ENCODE measurements around the gene COLGALT1. TPM values are rescaled to one million over a fixed set of nuclear protein-coding genes. Genes with fewer than 3 reads are reported as not detected.

The COLGALT1 gene
- total RNA-seq, 4 donors from 2014 or later, result 74.5 to 141 (median 88.2) TPM

DNA sequence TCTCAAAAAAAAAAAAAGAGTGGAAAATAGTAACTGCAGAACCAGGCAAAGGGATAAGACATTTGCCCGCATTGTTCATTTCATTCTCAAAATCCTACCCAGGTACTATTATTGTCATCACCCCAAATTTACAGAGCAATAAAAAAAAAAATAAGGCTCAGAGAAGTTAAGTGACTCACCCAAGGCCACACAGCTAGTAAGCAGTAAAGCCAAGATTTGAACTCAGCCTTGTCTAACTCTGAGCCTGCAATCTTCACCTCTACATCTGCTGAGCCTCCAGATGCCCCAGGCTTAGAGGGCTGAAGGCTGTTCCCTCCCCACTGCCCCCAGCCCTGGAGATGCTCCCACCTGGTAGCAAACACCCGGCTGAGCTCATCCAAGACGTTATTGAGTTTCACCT lies 71.7 kb downstream of the COLGALT1 start:
- Histone ChIP-seq H3K27me3 (no peaks in the 10 kb centered on the region), H3K9me3 (peaks cover 0 to 2% (median 0%) of the 10 kb centered on the region in 4 donors), H3K4me3 (no peak overlapping the region), H3K27ac (no peak overlapping the region), H3K4me1 (no peaks in the 10 kb centered on the region), H3K36me3 (no peaks in the 10 kb centered on the region)
- WGBS, 2 donors, result 81 to 90% methylated on average over 3 of the region's 3 CpGs
- no peak for DNase-seq (ENCODE audit: low spot score in 2 of 2)
- TF ChIP-seq, protein P1, sequence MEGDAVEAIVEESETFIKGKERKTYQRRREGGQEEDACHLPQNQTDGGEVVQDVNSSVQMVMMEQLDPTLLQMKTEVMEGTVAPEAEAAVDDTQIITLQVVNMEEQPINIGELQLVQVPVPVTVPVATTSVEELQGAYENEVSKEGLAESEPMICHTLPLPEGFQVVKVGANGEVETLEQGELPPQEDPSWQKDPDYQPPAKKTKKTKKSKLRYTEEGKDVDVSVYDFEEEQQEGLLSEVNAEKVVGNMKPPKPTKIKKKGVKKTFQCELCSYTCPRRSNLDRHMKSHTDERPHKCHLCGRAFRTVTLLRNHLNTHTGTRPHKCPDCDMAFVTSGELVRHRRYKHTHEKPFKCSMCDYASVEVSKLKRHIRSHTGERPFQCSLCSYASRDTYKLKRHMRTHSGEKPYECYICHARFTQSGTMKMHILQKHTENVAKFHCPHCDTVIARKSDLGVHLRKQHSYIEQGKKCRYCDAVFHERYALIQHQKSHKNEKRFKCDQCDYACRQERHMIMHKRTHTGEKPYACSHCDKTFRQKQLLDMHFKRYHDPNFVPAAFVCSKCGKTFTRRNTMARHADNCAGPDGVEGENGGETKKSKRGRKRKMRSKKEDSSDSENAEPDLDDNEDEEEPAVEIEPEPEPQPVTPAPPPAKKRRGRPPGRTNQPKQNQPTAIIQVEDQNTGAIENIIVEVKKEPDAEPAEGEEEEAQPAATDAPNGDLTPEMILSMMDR (IDR thresholded peaks at IDR 0.05), result no peak
- TF ChIP-seq POLR2A (IDR thresholded peaks at IDR 0.05) (no peak), EP300 (IDR thresholded peaks at IDR 0.05) (no peak)

DNA sequence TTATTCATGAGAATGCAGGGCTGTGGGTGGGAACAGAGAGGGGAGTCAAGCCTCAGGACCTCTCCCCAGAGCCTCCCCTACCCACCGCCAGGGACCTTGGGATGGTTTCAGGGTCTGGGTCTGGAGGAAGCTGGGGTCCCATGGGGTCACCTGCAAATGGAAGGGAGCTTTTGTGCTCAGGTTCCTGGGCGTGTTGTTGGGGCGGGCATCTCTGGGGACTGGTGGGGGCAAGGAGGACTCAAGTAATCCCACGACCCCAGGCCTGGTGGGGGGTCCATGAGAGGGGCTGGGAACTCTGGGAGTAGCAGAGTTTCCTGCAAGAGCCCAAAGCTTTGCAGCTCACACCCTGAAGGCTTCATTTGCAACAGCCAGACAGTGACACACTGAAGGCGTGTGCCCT lies 72.5 kb downstream of the COLGALT1 start:
- Histone ChIP-seq H3K27ac (no peak overlapping the region), H3K4me3 (no peak overlapping the region), H3K9me3 (no peaks in the 10 kb centered on the region), H3K27me3 (no peaks in the 10 kb centered on the region), H3K36me3 (no peaks in the 10 kb centered on the region), H3K4me1 (no peaks in the 10 kb centered on the region)
- DNase-seq (ENCODE audit: low spot score in 2 of 2), result no peak
- 61 to 75% methylated on average over 5 of the region's 5 CpGs for WGBS, 2 donors
- TF ChIP-seq POLR2A (IDR thresholded peaks at IDR 0.05) (no peak), EP300 (IDR thresholded peaks at IDR 0.05) (no peak)
- TF ChIP-seq, protein P1 (IDR thresholded peaks at IDR 0.05), result no peak

DNA sequence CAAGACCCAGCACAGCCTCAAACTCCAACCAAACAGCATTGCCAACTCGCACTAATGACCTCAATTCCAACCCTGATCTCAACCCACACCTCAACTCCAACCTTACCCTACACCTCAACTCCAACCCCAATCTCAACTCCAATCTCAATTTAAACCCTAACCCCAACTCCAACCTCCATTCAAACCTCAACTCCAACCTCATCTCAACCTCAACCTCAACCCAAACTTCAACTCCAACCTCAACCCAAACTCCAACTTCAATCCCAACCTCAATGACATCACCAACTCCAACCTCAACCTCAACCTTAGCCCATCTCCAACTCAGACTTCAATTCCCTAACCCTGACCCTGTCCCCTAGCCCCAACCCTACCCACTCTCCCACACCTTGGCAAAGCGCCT lies 74.3 kb downstream of the COLGALT1 start:
- H3K27ac ChIP-seq, result no peak overlapping the region
- DNase-seq (ENCODE audit: low spot score in 2 of 2), result no peak
- TF ChIP-seq EP300 (IDR thresholded peaks at IDR 0.05), result no peak
- TF ChIP-seq, protein P1 (IDR thresholded peaks at IDR 0.05), result no peak
- no peak for TF ChIP-seq POLR2A (IDR thresholded peaks at IDR 0.05)
- H3K9me3 ChIP-seq, result no peaks in the 10 kb centered on the region
- no peak overlapping the region for H3K4me3 ChIP-seq
- H3K27me3 ChIP-seq, result no peaks in the 10 kb centered on the region
- H3K36me3 ChIP-seq, result no peaks in the 10 kb centered on the region
- 88 to 89% methylated on average over 2 of the region's 2 CpGs for WGBS, 2 donors
- no peaks in the 10 kb centered on the region for H3K4me1 ChIP-seq

DNA sequence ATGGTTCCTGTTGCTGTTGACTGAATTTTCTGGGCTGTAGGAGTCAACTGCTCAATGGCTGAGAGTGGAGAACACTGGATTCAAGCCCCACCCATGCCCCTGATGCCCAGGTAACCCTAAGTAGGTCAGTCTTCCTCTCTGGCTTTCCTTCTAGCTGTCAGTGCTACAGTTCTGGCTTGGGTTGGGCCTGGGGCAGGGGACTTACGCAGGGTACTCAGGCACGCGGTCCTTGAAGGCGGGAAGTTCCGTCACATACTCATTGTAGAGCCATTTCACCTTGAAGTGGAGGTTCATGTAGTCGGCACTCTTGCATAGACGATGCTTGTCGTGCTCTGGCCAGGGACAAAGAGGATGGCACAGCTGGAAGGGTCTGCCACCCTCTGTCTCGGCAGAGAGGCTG lies 77.1 kb downstream of the COLGALT1 start:
- Histone ChIP-seq H3K27me3 (no peaks in the 10 kb centered on the region), H3K4me3 (no peak overlapping the region), H3K4me1 (no peaks in the 10 kb centered on the region), H3K27ac (no peak overlapping the region), H3K9me3 (no peaks in the 10 kb centered on the region), H3K36me3 (no peaks in the 10 kb centered on the region)
- TF ChIP-seq POLR2A (IDR thresholded peaks at IDR 0.05) (no peak), EP300 (IDR thresholded peaks at IDR 0.05) (no peak)
- TF ChIP-seq, protein P1 (IDR thresholded peaks at IDR 0.05), result no peak
- no peak for DNase-seq (ENCODE audit: low spot score in 2 of 2)
- 89 to 90% methylated on average over 9 of the region's 9 CpGs for whole genome bisulfite sequencing, 2 donors

Other genes starting within 250 kb of the COLGALT1 start
- gene MRPL34, start 249.8 kb upstream of the COLGALT1 start, total RNA-seq, result 100 to 1,000 TPM; 143 to 187 (median 175) TPM
- gene DDA1, start 246.1 kb upstream of the COLGALT1 start, total RNA-seq, result 10 to 100 TPM in 1 of 4 donors, 1 to 10 TPM in 3; 5.7 to 14.7 (median 7.8) TPM
- gene ANO8, start 220.8 kb upstream of the COLGALT1 start, total RNA-seq, result 10 to 100 TPM; 10.7 to 23.1 (median 13.3) TPM
- 10 to 100 TPM; 15.9 to 59.4 (median 28.8) TPM for gene GTPBP3, start 218.1 kb upstream of the COLGALT1 start, total RNA-seq
- 100 to 1,000 TPM in 1 of 4 donors, 10 to 100 TPM in 3; 21.8 to 142 (median 78.8) TPM for gene PLVAP, start 178.3 kb upstream of the COLGALT1 start, total RNA-seq
- 1 to 10 TPM in 2 of 4 donors, under 1 TPM in 1, not detected in 1; 0.63 to 4.5 (median 2.0) TPM for gene CCDC194, start 161.5 kb upstream of the COLGALT1 start, total RNA-seq
- gene BST2, start 150.0 kb upstream of the COLGALT1 start, total RNA-seq, result 10 to 100 TPM; 71.0 to 77.4 (median 72.2) TPM
- 10 to 100 TPM; 42.8 to 87.9 (median 51.9) TPM for gene MVB12A, start 135.6 kb upstream of the COLGALT1 start, total RNA-seq
- 1 to 10 TPM in 1 of 4 donors, under 1 TPM in 2, not detected in 1; 0.21 to 2.0 (median 0.30) TPM for gene TMEM221, start 107.0 kb upstream of the COLGALT1 start, total RNA-seq
- gene NXNL1, start 94.7 kb upstream of the COLGALT1 start, total RNA-seq, result under 1 TPM in 1 of 4 donors, not detected in 3; 0.44 TPM
- 10 to 100 TPM; 30.6 to 69.3 (median 55.9) TPM for gene SLC27A1, start 85.1 kb upstream of the COLGALT1 start, total RNA-seq
- 10 to 100 TPM; 82.2 to 96.7 (median 92.2) TPM for gene PGLS, start 44.0 kb upstream of the COLGALT1 start, total RNA-seq
- gene UNC13A, start 132.7 kb downstream of the COLGALT1 start, total RNA-seq, result under 1 TPM; 0.21 to 0.78 (median 0.41) TPM
- 10 to 100 TPM; 23.4 to 39.3 (median 31.2) TPM for gene MAP1S, start 163.8 kb downstream of the COLGALT1 start, total RNA-seq
- 1 to 10 TPM; 1.4 to 9.9 (median 3.0) TPM for gene FCHO1, start 195.8 kb downstream of the COLGALT1 start, total RNA-seq
- 1 to 10 TPM in 1 of 4 donors, under 1 TPM in 2, not detected in 1; 0.20 to 2.4 (median 0.44) TPM for gene B3GNT3, start 239.5 kb downstream of the COLGALT1 start, total RNA-seq